Fibroblast of the aortic adventitia (primary cell): ENCODE results near the gene MXI1. TPM values are rescaled to one million over a fixed set of nuclear protein-coding genes. Genes with fewer than 3 reads are reported as not detected.

Experiments used
- DNase-seq: peaks from one replicate; pipeline ENCODE4 v3.0.0-alpha.2; 2010; ENCODE audit warnings: low read depth
- H3K4me3 ChIP-seq: 2 replicates; pipeline ENCODE4 v1.5.1; 2011; ENCODE audit warnings: low read depth, mild to moderate bottlenecking, control low read depth, low read length, moderate library complexity
- CTCF ChIP-seq: IDR thresholded peaks from 2 replicates; pipeline ENCODE4 v1.5.1; 2011; ENCODE audit warnings: mild to moderate bottlenecking, low read length, control low read depth, inconsistent platforms; ENCODE audit not compliant: insufficient read depth
- total RNA-seq: library from RNA; depleted of rRNA; stranded (reverse); fragments of >200 nt; gene quantifications from 2 replicates; pipeline ENCODE4 v1.2.3, GENCODE V29; 2012; ENCODE audit warnings: low replicate concordance

Gene MXI1
- total RNA-seq, 1 donor = 20.3 TPM

- TF ChIP-seq CTCF = peak; percentile 21
- peak overlapping the region; percentile 85 for H3K4me3 ChIP-seq
- no peak for DNase-seq
Measured at GRCh38 chr10:110225441-110225755, 18.0 kb downstream of the MXI1 start.

- TF ChIP-seq CTCF = peak; percentile 72
- H3K4me3 ChIP-seq = peak overlapping the region; percentile 85
- peak; percentile 94 for DNase-seq
Measured at GRCh38 chr10:110225756-110226542, 18.5 kb downstream of the MXI1 start.

GRCh38 chr10:110226543-110226925 lies 19.1 kb downstream of the MXI1 start:
- peak overlapping the region; percentile 85 for H3K4me3 ChIP-seq
- TF ChIP-seq CTCF = no peak
- DNase-seq = peak; percentile 91

DNA sequence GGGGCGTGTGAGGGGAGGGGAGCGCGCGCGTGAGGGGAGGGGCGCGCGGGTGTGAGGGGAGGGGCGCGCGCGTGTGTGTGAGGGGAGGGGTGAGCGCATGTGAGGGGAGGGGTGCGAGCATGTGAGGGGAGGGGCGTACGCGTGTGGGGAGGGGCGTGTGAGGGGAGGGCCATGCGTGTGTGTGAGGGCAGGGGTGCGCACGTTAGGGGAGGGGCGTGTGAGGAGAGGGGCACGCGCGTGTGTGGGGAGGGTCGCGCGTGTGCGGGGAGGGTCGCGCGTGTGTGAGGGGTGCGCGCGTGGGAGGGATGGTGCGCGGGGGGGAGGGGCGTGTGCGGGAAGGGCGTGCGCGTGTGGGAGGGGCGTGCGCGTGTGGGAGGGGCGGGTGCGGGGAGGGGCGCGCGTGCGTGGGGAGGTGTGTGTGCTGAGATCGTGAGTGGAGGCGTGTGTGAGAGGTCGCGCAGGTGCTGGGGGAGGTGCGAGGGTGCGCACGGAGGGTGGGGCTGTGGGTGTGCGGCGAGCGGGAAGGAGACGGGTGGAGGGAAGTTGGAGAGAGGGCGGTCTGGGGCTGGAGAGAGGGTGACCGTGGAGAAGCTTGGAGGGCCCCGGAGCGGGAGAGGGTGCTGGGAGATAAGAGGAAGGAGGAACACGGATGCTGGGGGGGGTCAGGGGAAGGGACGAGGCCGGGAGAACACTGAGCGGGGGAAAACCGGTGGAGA lies 19.7 kb downstream of the MXI1 start:
- DNase-seq = no peak
- TF ChIP-seq CTCF = no peak
- H3K4me3 ChIP-seq = peak overlapping the region; percentile 85

DNA sequence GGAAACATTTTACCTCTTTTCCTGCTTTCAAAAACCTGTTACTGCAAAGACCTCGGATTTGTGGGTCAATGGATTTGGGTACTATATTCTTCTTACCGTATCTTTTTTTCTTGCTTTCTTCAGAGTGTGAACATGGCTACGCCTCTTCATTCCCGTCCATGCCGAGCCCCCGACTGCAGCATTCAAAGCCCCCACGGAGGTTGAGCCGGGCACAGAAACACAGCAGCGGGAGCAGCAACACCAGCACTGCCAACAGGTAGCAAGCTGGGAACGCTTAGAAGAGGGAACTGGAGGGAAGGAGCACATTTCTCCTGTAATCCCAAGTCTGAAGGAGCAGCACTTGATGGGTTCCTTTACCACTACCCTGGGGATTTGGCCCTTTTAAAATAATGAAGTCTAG lies 20.7 kb downstream of the MXI1 start:
- TF ChIP-seq CTCF = no peak

DNA sequence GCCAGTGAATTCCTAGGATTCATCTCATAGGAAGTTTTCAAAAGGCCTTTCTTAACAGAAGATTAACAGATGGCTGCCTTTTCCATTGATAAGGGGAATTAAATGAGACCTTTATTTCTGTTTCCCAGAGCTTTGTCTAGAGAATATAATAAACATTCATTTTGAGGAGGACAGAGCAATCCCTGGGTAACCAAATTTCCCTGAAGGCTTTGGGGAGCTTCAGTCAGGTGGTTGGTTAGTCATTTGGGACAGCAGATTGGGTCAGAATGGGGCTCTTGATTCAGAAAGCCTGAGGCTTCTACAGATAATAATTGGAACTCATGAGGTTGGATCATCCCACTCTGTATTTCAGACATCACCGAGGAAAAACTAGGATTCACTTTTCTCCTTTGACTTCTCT lies 21.8 kb downstream of the MXI1 start:
- no peak overlapping the region for H3K4me3 ChIP-seq
- no peak for TF ChIP-seq CTCF
- no peak for DNase-seq

More for the DNA sequence above, 20.7 kb downstream of the MXI1 start:
- H3K4me3 ChIP-seq = no peak overlapping the region
- no peak for DNase-seq

- DNase-seq = no peak
- no peak overlapping the region for H3K4me3 ChIP-seq
- no peak for TF ChIP-seq CTCF
Measured at GRCh38 chr10:110233846-110234245, 26.4 kb downstream of the MXI1 start.
